SHP77 (cell line): Measurements from ENCODE around the gene CRYBG2.
"Not testable (repeated sequence)": the region's sequence is repeated elsewhere in the genome, so short reads cannot be mapped to it uniquely, and the experiment has no call there.

Experiments used
- DNase-seq, 2 experiments: peaks; one replicate each; lab custom pipeline; 2025; lab: John Stamatoyannopoulos, UW

The CRYBG2 gene

GRCh38 chr1:26349188-26349876 lies 4.6 kb downstream of the CRYBG2 start:
- DNase-seq: no peak

- no peak for DNase-seq
Observed at GRCh38 chr1:26346274-26347033, 7.5 kb downstream of the CRYBG2 start.

- DNase-seq: no peak
Observed at GRCh38 chr1:26345718-26346117, 8.2 kb downstream of the CRYBG2 start.

- no peak for DNase-seq
Observed at GRCh38 chr1:26344147-26344920, 9.6 kb downstream of the CRYBG2 start.

GRCh38 chr1:26340047-26340481 lies 13.9 kb downstream of the CRYBG2 start:
- DNase-seq: no peak

GRCh38 chr1:26338670-26339069 lies 15.3 kb downstream of the CRYBG2 start:
- DNase-seq: no peak

- DNase-seq: no peak
Observed at GRCh38 chr1:26337625-26338024, 16.3 kb downstream of the CRYBG2 start.

GRCh38 chr1:26337206-26337535 lies 16.8 kb downstream of the CRYBG2 start:
- no peak for DNase-seq

GRCh38 chr1:26336477-26337205 lies 17.3 kb downstream of the CRYBG2 start:
- DNase-seq: peak; percentile 44 to 64

- DNase-seq: no peak
Observed at GRCh38 chr1:26335774-26336476, 18.0 kb downstream of the CRYBG2 start.

- not testable (repeated sequence) for DNase-seq
Observed at GRCh38 chr1:26333312-26333711, 20.6 kb downstream of the CRYBG2 start.

GRCh38 chr1:26330276-26330675 lies 23.7 kb downstream of the CRYBG2 start:
- DNase-seq: no peak

GRCh38 chr1:26329380-26329779 lies 24.6 kb downstream of the CRYBG2 start:
- DNase-seq: not testable (repeated sequence)

GRCh38 chr1:26328597-26328996 lies 25.3 kb downstream of the CRYBG2 start:
- DNase-seq: no peak

- peak; percentile 89 to 94 for DNase-seq
Observed at GRCh38 chr1:26327956-26328362, 26.0 kb downstream of the CRYBG2 start.

GRCh38 chr1:26324550-26324949 lies 29.4 kb downstream of the CRYBG2 start:
- no peak for DNase-seq

- DNase-seq: no peak
Observed at GRCh38 chr1:26323382-26323781, 30.5 kb downstream of the CRYBG2 start.

GRCh38 chr1:26322042-26322331 lies 31.9 kb downstream of the CRYBG2 start:
- DNase-seq: no peak

- peak; percentile 59 to 76 for DNase-seq
Observed at GRCh38 chr1:26321315-26322041, 32.5 kb downstream of the CRYBG2 start.

- no peak for DNase-seq
Observed at GRCh38 chr1:26320896-26321295, 33.0 kb downstream of the CRYBG2 start.
